GM19193 (cell line): Measurements from ENCODE around the gene DYNC2LI1.

Experiments
- POLR2A ChIP-seq: IDR thresholded peaks from 4 replicates; pipeline ENCODE4 v1.6.1; 2011; ENCODE audit not compliant: insufficient read depth, insufficient read length; ENCODE audit errors: extremely low read depth

The DYNC2LI1 gene

GRCh38 chr2:43826305-43827250 is 52.7 kb downstream of the DYNC2LI1 start:
- TF ChIP-seq POLR2A, result no peak

DNA sequence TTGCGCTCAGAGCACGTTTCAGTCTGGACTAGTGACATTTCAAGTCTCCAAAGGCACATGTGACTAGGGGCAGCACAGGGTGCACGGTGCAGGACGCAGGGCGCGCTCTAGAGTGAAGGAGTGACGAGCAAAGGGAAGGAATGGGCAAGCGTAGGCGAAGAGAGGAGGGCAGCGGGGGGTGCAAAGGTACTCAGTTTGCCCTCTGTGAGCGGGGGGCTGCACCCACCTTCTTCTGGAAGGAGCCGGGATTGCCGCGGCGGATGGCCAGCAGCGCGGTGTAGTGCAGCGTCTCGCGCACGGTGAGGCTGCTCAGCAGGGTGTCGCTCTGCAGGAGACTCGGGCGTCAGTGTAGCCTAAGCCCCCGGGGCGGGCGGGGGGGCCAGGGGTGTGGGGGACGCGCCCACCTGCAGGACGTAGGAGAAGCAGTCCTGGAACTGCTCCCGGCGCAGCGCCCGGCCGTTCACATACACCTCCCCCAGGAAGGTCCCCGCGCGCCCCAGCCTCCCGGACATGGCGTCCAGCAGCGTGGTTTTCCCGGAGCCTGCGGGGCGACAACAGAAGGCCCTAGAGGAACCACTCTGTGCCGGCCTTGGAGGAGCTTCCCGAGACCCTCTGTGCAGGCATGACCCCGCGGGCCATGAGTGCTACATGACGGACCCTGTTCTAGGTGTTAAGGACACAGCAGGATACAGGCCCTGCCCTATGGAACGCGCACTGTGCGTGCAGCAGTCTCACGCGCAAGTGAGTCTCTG is 57.9 kb downstream of the DYNC2LI1 start:
- no peak for TF ChIP-seq POLR2A

GRCh38 chr2:43832457-43832856 is 58.6 kb downstream of the DYNC2LI1 start:
- no peak for TF ChIP-seq POLR2A

DNA sequence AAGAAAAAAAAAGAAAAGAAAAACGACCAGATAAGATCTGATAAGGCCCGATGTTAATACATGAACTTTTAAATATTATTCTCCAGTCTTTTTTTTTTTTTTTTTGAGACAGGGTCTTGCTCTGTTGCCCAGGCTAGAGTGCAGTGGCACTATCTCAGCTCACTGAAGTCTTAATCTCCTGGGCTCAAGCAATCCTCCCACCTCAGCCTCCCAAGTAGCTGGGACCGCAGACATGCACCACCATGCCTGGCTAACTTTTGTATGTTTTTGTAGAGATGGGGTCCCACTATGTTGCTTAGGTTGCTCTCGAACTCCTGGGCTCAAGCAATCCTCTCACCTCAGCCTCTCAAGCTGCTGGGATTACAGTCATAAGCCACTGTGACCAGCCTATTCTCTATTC is 63.2 kb downstream of the DYNC2LI1 start:
- TF ChIP-seq POLR2A, result no peak

- TF ChIP-seq POLR2A, result no peak
Observed at GRCh38 chr2:43837831-43838559, 64.2 kb downstream of the DYNC2LI1 start.

DNA sequence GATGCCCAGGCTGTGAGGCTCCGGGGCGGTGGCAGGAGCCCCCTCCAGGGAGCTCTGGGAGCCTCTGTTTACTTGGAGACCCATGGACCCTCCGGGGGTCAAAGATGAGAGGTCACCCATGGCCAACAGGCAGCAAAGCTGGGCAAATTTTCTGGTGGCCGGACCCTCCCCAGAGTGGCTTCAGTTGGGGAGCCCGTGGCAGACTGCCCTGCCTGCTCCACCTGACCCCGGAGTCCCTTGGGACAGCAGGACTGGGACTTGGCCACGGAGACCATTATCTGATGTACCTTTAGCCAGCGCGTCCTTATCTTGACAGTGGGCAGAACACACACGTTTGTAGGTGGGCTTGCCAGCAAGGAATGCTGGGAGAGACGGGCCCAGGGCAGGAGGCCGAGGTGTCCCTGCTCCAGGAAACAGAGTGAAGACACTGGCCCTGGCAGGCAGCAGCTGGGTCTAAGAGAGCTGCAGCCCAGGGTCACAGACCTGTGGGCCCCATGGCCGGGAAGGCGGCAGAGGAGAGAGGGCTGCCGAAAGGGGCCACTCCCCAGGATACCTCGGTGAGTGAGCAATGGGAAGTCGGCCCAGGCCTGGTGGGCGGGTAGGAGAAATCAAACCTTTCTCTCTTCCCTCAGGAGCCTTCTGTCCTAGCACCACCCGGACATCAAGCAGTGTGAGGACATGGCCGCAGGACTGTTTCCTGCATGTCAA is 64.9 kb downstream of the DYNC2LI1 start, which contains the start of the genes ABCG5 and ABCG8:
TSS of gene ABCG5 (minus strand) at position 280 of the 708 bp plus-strand sequence. CDS start at position 120, 160 bp downstream.
TSS of gene ABCG8 (plus strand) at position 412 of the 708 bp plus-strand sequence. CDS start at position 495, 83 bp downstream.
- TF ChIP-seq POLR2A, result no peak

- TF ChIP-seq POLR2A, result no peak
Observed at GRCh38 chr2:43839776-43840564, 66.1 kb downstream of the DYNC2LI1 start.

GRCh38 chr2:43840965-43841364 is 67.1 kb downstream of the DYNC2LI1 start:
- no peak for TF ChIP-seq POLR2A

- TF ChIP-seq POLR2A, result no peak
Observed at GRCh38 chr2:43841949-43842865, 68.4 kb downstream of the DYNC2LI1 start.

DNA sequence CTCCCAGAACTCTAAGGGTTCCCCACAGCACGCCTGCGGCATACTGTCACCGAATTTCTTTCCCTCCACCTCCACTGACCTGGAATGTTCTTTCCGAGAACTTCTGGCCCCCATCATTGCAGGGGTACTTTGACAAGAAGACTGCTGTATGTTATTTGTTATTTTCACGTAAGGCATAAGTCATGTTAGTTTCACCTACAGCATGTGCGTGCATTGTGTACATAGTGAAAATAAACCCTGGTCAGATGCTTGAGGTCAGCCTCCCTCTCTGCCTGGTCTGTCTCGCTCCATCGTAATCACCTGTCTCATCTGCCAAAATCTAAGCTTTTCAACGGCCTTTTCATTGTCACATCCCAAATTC is 69.0 kb downstream of the DYNC2LI1 start:
- no peak for TF ChIP-seq POLR2A

DNA sequence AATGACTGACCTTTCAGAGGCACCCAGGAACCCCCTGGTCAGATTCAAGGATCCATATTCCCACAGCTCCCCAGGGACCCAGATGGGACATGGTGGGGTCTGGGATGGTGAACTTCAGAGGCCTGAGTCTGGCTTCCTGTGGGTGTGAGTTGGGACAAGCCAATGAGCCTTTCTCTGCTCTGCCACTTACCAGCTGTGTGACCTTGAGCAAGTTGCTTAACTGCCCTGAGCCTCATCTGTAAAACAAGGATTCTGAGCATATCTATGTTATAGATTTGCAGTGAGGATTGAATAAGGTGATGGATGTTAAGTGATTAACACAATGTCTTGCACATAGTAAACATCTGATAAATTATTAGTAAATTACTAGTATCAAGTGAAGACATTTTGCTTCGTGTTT is 71.3 kb downstream of the DYNC2LI1 start:
- no peak for TF ChIP-seq POLR2A

DNA sequence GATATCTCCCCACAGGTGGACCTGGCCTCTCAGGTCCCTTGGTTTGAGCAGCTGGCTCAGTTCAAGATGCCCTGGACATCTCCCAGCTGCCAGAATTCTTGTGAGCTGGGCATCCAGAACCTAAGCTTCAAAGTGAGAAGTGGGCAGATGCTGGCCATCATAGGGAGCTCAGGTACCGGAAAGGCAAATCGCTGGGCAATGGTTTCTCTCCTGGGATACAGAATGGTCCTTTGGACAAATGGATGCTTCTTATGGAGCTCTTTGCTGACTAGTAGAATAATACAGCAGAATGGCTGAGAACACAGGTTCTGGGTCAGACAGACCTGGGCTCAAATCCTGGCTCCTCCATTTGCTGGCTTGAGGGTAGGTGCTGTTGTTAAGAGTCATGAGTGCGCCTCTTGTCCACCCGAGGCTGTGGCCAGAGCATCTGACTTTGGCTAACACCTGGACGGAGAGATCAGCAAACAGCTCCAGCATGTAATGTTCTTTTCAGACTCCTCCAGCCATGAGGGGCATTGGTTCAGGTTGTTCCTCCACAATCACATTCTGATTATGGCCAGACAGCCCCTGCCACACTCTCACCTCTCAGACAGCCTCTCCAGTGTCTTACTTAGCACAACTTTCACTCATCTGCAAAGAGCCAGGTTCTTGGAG is 72.4 kb downstream of the DYNC2LI1 start:
- no peak for TF ChIP-seq POLR2A
